Glomerular endothelial cell (primary cell): ENCODE data around the gene SMCP. TPM values are rescaled to one million over a fixed set of nuclear protein-coding genes. Genes with fewer than 3 reads are reported as not detected.

ENCODE experiments used
- total RNA-seq: library from RNA; depleted of rRNA; stranded (reverse); fragments of >200 nt; gene quantifications from 2 replicates; pipeline ENCODE4 v1.2.3, GENCODE V29; 2015

The SMCP gene
- total RNA-seq, 1 donor from 2014 or later, result not detected

Other genes with a start within 250 kb of the SMCP start
- not detected in 2 replicates for gene LCE2D, start 214.9 kb upstream of the SMCP start, total RNA-seq
- not detected in 2 replicates for gene LCE2C, start 203.0 kb upstream of the SMCP start, total RNA-seq
- not detected in 2 replicates for gene LCE2B, start 192.2 kb upstream of the SMCP start, total RNA-seq
- not detected in 2 replicates for gene LCE2A, start 180.0 kb upstream of the SMCP start, total RNA-seq
- not detected in 2 replicates for gene LCE4A, start 170.2 kb upstream of the SMCP start, total RNA-seq
- gene KPRP, start 120.3 kb upstream of the SMCP start, total RNA-seq, result not detected in 2 replicates
- not detected in 2 replicates for gene LCE1F, start 103.2 kb upstream of the SMCP start, total RNA-seq
- not detected in 2 replicates for gene LCE1E, start 92.1 kb upstream of the SMCP start, total RNA-seq
- not detected in 2 replicates for gene LCE1D, start 81.6 kb upstream of the SMCP start, total RNA-seq
- not detected in 2 replicates for gene LCE1C, start 71.7 kb upstream of the SMCP start, total RNA-seq
- not detected in 2 replicates for gene LCE1B, start 66.4 kb upstream of the SMCP start, total RNA-seq
- not detected in 2 replicates for gene LCE1A, start 50.8 kb upstream of the SMCP start, total RNA-seq
- not detected in 2 replicates for gene LCE6A, start 35.5 kb upstream of the SMCP start, total RNA-seq
- not detected in 2 replicates for gene LCE7A, start 18.3 kb upstream of the SMCP start, total RNA-seq
- gene IVL, start 30.2 kb downstream of the SMCP start, total RNA-seq, result not detected in 2 replicates
- not detected in 2 replicates for gene SPRR5, start 68.9 kb downstream of the SMCP start, total RNA-seq
- not detected in 2 replicates for gene SPRR4, start 92.3 kb downstream of the SMCP start, total RNA-seq
- not detected in 2 replicates for gene SPRR1A, start 105.8 kb downstream of the SMCP start, total RNA-seq
- gene SPRR3, start 123.4 kb downstream of the SMCP start, total RNA-seq, result not detected in 2 replicates
- not detected in 2 replicates for gene SPRR1B, start 152.9 kb downstream of the SMCP start, total RNA-seq
- gene SPRR2D, start 162.8 kb downstream of the SMCP start, total RNA-seq, result not detected in 2 replicates
- gene SPRR2A, start 179.2 kb downstream of the SMCP start, total RNA-seq, result not detected in 2 replicates
- not detected in 2 replicates for gene SPRR2B, start 193.3 kb downstream of the SMCP start, total RNA-seq
- not detected in 2 replicates for gene SPRR2E, start 216.2 kb downstream of the SMCP start, total RNA-seq
- not detected in 2 replicates for gene SPRR2F, start 235.2 kb downstream of the SMCP start, total RNA-seq